ENCODE measurements around the gene RUNX1. TPM values are rescaled to one million over a fixed set of nuclear protein-coding genes. Genes with fewer than 3 reads are reported as not detected.

The RUNX1 gene
- total and polyA plus RNA-seq, 2 donors (not counting 3 experiments of a cell fraction or from before 2014, with no cell fraction given): 4.6 to 17.9 TPM

DNA sequence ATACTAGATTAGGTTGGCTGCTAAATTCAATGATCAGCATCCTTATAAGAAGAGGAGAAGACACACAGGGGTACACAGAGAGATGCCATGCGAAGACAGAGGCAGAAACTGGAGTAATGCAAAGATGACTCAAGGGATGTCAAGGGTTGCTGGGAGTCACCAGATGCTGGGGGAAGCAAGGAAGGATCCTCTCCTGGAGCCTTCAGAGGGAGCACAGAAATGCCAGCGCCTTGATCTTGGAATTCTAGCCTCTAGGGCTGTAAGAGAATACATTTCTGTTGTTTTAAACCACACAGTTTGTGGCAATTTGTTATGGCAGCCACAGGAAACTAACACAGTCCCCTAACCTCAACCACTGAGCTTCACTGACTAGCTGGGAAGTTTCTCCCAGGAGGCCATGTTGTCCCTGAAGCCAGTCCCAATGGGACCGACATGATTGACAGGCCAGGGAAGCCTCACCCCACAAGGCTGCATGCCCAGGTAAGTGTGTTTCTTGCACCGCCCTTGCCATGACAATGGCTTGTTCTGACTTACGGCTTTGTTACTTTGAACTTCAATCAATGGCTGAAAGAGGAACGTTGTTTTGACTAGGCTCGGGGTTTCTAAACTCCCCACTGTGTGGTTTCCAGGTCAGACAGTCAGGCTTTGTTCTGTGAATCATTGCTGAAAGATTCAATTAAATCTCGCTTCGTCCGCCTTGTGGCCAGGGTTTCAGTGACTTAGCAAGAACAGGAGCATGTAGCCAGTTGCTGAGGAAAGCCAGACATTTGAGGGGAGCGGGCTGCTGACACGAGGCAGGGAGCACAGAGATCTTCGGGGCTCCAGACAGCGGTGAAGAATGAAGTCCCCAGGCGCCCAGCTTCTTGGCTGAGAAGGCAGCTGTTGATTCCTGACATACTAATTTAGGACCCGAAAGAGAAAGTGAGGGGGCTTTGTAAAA is 62.3 kb downstream of the RUNX1 start:
- Histone ChIP-seq H3K4me3 (replicated peaks in 1 of 3; ENCODE audit: insufficient read depth in 1 of 3, low read depth in 1 of 3, low read length in 3 of 3) (no peak overlapping the region), H3K9me3 (replicated peaks; ENCODE audit: control insufficient read depth, insufficient read depth, low read length) (no peaks in the 10 kb centered on the region), H3K9ac (replicated peaks; ENCODE audit: extremely low read depth, insufficient read depth, low read length) (no peak overlapping the region), H3K9me1 (replicated peaks; ENCODE audit: control insufficient read depth, extremely low read depth, insufficient read depth, low read length) (no peaks in the 10 kb centered on the region), H3K79me2 (ENCODE audit: control insufficient read depth, insufficient read depth, low read length) (no peaks in the 10 kb centered on the region), H3K27ac (ENCODE audit: insufficient read depth, low read depth, low read length) (no peak overlapping the region), H4K20me1 (replicated peaks; ENCODE audit: control insufficient read depth, extremely low read depth, insufficient read depth, low read length) (no peaks in the 10 kb centered on the region), H3K4me1 (ENCODE audit: control insufficient read depth, extremely low read depth, insufficient read depth, low read length) (peaks cover 19% of the 10 kb centered on the region), H2AFZ (ENCODE audit: low read depth, low read length) (no peak overlapping the region), H3K27me3 (ENCODE audit: control insufficient read depth in 2 of 2, insufficient read depth in 2 of 2, low read length in 2 of 2) (peaks cover 9 to 17% of the 10 kb centered on the region in 2 experiments), H3K4me2 (ENCODE audit: insufficient read depth, low read length) (no peak overlapping the region), H3K36me3 (ENCODE audit: control insufficient read depth in 2 of 2, extremely low read depth in 1 of 2, insufficient read depth in 2 of 2, low read length in 2 of 2) (no peaks in the 10 kb centered on the region)
- POLR2A ChIA-PET: no interaction called here
- no peak for FAIRE-seq
- CTCF ChIA-PET: no interaction called here
- intact Hi-C loops (cut with micrococcal nuclease): no loop called here
- TF ChIP-seq MYC (IDR thresholded peaks at IDR 0.05; ENCODE audit: low read depth, low read length): no peak
- no peak for TF ChIP-seq POLR2A (IDR thresholded peaks at IDR 0.05; ENCODE audit: low read depth, low read length)
- TF ChIP-seq, protein P1, sequence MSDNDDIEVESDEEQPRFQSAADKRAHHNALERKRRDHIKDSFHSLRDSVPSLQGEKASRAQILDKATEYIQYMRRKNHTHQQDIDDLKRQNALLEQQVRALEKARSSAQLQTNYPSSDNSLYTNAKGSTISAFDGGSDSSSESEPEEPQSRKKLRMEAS (IDR thresholded peaks at IDR 0.05; ENCODE audit: insufficient read depth, insufficient read length): no peak
- TF ChIP-seq JUN (IDR thresholded peaks at IDR 0.05; ENCODE audit: borderline replicate concordance, insufficient read depth, insufficient read length, low read depth): no peak
- TF ChIP-seq GATA2 (IDR thresholded peaks at IDR 0.05; ENCODE audit: insufficient read depth, insufficient read length, low read depth, low read length): no peak
- TF ChIP-seq, protein P2, sequence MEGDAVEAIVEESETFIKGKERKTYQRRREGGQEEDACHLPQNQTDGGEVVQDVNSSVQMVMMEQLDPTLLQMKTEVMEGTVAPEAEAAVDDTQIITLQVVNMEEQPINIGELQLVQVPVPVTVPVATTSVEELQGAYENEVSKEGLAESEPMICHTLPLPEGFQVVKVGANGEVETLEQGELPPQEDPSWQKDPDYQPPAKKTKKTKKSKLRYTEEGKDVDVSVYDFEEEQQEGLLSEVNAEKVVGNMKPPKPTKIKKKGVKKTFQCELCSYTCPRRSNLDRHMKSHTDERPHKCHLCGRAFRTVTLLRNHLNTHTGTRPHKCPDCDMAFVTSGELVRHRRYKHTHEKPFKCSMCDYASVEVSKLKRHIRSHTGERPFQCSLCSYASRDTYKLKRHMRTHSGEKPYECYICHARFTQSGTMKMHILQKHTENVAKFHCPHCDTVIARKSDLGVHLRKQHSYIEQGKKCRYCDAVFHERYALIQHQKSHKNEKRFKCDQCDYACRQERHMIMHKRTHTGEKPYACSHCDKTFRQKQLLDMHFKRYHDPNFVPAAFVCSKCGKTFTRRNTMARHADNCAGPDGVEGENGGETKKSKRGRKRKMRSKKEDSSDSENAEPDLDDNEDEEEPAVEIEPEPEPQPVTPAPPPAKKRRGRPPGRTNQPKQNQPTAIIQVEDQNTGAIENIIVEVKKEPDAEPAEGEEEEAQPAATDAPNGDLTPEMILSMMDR (IDR thresholded peaks at IDR 0.05; ENCODE audit: extremely low read depth in 1 of 2, insufficient read depth in 1 of 2, low read depth in 1 of 2, low read length in 2 of 2): no peak
- TF ChIP-seq POLR2AphosphoS5 (IDR thresholded peaks at IDR 0.05; ENCODE audit: insufficient read depth, low read depth, low read length): no peak
- no peak for TF ChIP-seq FOS (IDR thresholded peaks at IDR 0.05; ENCODE audit: borderline replicate concordance, insufficient read depth, low read length)
- no peak for TF ChIP-seq EZH2 (IDR thresholded peaks at IDR 0.05; ENCODE audit: borderline replicate concordance, low read depth, low read length, severe bottlenecking)
- dilution Hi-C loops (cut with MboI; ENCODE audit: extremely low pct_ligation_motif_present, low sequenced_read_pairs): no loop called here
- no peak for DNase-seq (ENCODE audit: low read depth, low spot score)
- no TSS peak for BruUV-seq (replicated peaks)

Data from endothelial cell of umbilical vein (primary cell).